HG03159 (cell line): ENCODE data around the gene KCTD6.

Experiments used
- ATAC-seq: cut with Tn5 transposase; IDR thresholded peaks from one replicate; pipeline ENCODE4 v1.9.1; 2021; ENCODE audit warnings: mild to moderate bottlenecking, moderate library complexity; ENCODE audit not compliant: unreplicated experiment

KCTD6 gene

GRCh38 chr3:58551636-58552180 lies 59.8 kb downstream of the KCTD6 start:
- ATAC-seq: no peak
